Measurements from ENCODE around the gene PLA2G4D.

DNA sequence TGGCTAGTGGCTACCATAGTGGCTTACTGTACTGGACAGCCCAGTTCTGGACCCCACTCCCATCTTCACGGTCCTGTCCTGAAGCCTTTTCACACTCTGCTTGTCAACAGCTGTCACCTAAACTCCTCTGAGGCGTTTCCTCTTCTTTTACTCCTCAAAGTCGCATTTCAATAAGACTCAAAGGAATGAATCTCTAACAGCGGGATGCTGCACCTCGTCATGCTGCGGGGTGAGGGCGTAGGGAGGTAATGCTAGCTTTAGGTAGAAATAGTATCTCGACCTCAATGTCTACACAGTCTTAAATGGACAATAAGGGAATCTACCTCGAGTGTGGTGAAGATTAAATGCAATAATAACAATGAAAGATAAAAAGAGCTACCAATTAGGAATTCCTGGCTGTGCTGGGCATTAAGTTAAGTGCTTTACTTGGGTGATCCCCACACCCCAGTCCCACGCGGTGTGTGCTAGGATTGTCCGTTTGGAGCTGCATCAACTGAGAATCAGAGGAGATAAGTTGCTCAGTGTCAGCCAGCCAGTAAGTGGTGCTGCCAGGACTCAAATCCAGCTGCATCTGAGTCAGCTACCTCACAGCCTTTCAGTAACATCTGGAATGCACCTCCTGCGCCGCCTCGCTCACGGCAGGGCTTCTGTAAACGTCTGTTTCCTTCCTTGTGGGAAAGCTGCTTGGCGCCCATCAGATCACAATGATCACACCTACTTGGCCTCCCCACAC lies 14.0 kb downstream of the PLA2G4D start:
- TF ChIP-seq POLR2AphosphoS5 (IDR thresholded peaks at IDR 0.05; ENCODE audit: low read depth) (no peak), CTCF (conservative IDR thresholded peaks at IDR 0.05; ENCODE audit: low read depth in 2 of 2) (no peak), EZH2 (IDR thresholded peaks at IDR 0.05; ENCODE audit: low read depth, unreplicated experiment) (no peak), REST (IDR thresholded peaks at IDR 0.05; ENCODE audit: unreplicated experiment) (no peak), CREB1 (CRISPR knock-in tag; IDR thresholded peaks at IDR 0.05; ENCODE audit: low read depth) (no peak), NANOG (IDR thresholded peaks at IDR 0.05; ENCODE audit: borderline replicate concordance) (no peak), EZH2phosphoT487 (IDR thresholded peaks at IDR 0.05; ENCODE audit: unreplicated experiment) (no peak), JUNB (IDR thresholded peaks at IDR 0.05; ENCODE audit: unreplicated experiment) (no peak)
